ENCODE measurements around the gene DUT.
"Not testable (repeated sequence)": the region's sequence is repeated elsewhere in the genome, so short reads cannot be mapped to it uniquely, and the experiment has no call there.

DUT gene

GRCh38 chr15:48330855-48331795 lies at the start of gene DUT:
TSS of gene DUT (plus strand) at chr15:48331429. CDS start at chr15:48331516, 87 bp downstream.
- DNase-seq: peak; percentile 22

- DNase-seq: no peak
Observed at GRCh38 chr15:48281674-48282073, 49.6 kb upstream of the DUT start.

GRCh38 chr15:48282216-48282615 lies 49.0 kb upstream of the DUT start:
- DNase-seq: no peak

- DNase-seq: no peak
Observed at GRCh38 chr15:48283396-48284145, 47.7 kb upstream of the DUT start.

- DNase-seq: no peak
Observed at GRCh38 chr15:48285329-48286214, 45.7 kb upstream of the DUT start.

- no peak for DNase-seq
Observed at GRCh38 chr15:48289628-48290027, 41.6 kb upstream of the DUT start.

- DNase-seq: no peak
Observed at GRCh38 chr15:48292458-48292857, 38.8 kb upstream of the DUT start.

GRCh38 chr15:48297668-48298067 lies 33.6 kb upstream of the DUT start:
- DNase-seq: no peak

- DNase-seq: no peak
Observed at GRCh38 chr15:48298914-48299313, 32.3 kb upstream of the DUT start.

GRCh38 chr15:48300038-48300437 lies 31.2 kb upstream of the DUT start:
- no peak for DNase-seq

GRCh38 chr15:48304398-48304797 lies 26.8 kb upstream of the DUT start:
- no peak for DNase-seq

- DNase-seq: no peak
Observed at GRCh38 chr15:48306639-48307038, 24.6 kb upstream of the DUT start.

- no peak for DNase-seq
Observed at GRCh38 chr15:48307586-48307985, 23.6 kb upstream of the DUT start.

- DNase-seq: no peak
Observed at GRCh38 chr15:48309740-48310139, 21.5 kb upstream of the DUT start.

GRCh38 chr15:48313216-48313615 lies 18.0 kb upstream of the DUT start:
- no peak for DNase-seq

GRCh38 chr15:48315041-48315440 lies 16.2 kb upstream of the DUT start:
- DNase-seq: no peak

GRCh38 chr15:48317221-48317620 lies 14.0 kb upstream of the DUT start:
- DNase-seq: no peak

GRCh38 chr15:48318131-48318530 lies 13.1 kb upstream of the DUT start:
- no peak for DNase-seq

GRCh38 chr15:48323294-48323693 lies 7.9 kb upstream of the DUT start:
- no peak for DNase-seq

- DNase-seq: no peak
Observed at GRCh38 chr15:48324949-48325348, 6.3 kb upstream of the DUT start.

GRCh38 chr15:48325400-48325799 lies 5.8 kb upstream of the DUT start:
- DNase-seq: no peak

GRCh38 chr15:48326180-48326579 lies 5.0 kb upstream of the DUT start:
- DNase-seq: not testable (repeated sequence)

Measured in cortex of kidney (tissue), 1 donor.